ENCODE results near the gene FAM161A. TPM values are rescaled to one million over a fixed set of nuclear protein-coding genes. Genes with fewer than 3 reads are reported as not detected.

Gene FAM161A
- total RNA-seq, 2 experiments from 2014 or later: 6.0 to 7.0 TPM

Other genes starting within 250 kb of the FAM161A start
- 100 to 1,000 TPM; 389 to 409 TPM for gene CCT4, start 34.6 kb upstream of the FAM161A start, total RNA-seq
- gene COMMD1, start 51.6 kb upstream of the FAM161A start, total RNA-seq: 10 to 100 TPM; 29.1 to 31.8 TPM

Measured in activated naive CD8-positive, alpha-beta T cell treated with anti-CD3 and anti-CD28 coated beads for 36 hours (primary cell).